Activated CD8-positive, alpha-beta memory T cell treated with anti-CD3 and anti-CD28 coated beads for 4 hours (primary cell): Measurements from ENCODE around the gene PDE4B.
"Not testable (repeated sequence)": the region's sequence is repeated elsewhere in the genome, so short reads cannot be mapped to it uniquely, and the experiment has no call there.

Experiments
- DNase-seq, 2 donors: peaks; one replicate each; pipeline ENCODE4 v3.0.0-alpha.2; 2020; ENCODE audit warnings: low read depth in 2 of 2

Gene PDE4B

GRCh38 chr1:66134004-66134403 is 341.3 kb downstream of the PDE4B start:
- no peak for DNase-seq

GRCh38 chr1:66135161-66135560 is 342.5 kb downstream of the PDE4B start:
- no peak for DNase-seq

DNA sequence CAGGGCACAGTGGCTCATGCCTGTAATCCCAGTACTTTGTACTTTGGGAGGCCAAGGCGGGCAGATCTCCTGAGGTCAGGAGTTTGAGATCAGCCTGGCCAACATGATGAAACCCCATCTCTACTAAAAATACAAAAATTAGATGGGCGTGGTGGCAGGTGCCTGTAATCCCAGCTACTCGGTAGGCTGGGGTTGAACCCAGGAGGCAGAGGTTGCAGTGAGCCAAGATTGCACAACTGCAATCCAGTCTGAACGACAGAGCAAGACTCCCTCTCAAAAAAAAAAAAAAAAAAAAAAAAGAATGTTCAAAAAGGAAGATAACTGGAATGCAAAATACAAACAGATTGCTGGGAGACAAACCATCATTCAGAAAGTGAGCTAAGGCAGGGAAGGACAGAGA is 343.7 kb downstream of the PDE4B start:
- not testable (repeated sequence) for DNase-seq

GRCh38 chr1:66137235-66137634 is 344.5 kb downstream of the PDE4B start:
- no peak for DNase-seq

DNA sequence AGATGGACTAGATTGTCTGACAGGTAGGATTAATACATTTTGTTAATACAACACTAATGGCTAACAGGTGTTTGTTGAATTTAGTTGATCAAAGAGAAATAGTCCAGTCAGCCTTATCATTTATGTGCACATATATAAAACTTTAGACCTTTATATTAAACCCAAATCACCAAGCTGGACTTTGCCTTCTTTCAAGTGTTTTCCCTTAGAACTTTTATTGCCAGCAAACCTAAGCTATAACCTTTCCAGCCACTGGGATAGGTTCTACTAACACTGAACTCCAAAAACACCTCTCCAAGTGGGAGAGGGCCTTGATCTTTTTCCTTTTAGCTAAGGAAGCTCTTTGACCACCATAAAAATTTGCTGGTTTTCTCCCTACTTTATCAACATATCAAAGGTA is 345.9 kb downstream of the PDE4B start:
- DNase-seq = no peak

- no peak for DNase-seq
Observed at GRCh38 chr1:66140072-66140471, 347.4 kb downstream of the PDE4B start.

GRCh38 chr1:66143651-66144050 is 351.0 kb downstream of the PDE4B start:
- no peak for DNase-seq

DNA sequence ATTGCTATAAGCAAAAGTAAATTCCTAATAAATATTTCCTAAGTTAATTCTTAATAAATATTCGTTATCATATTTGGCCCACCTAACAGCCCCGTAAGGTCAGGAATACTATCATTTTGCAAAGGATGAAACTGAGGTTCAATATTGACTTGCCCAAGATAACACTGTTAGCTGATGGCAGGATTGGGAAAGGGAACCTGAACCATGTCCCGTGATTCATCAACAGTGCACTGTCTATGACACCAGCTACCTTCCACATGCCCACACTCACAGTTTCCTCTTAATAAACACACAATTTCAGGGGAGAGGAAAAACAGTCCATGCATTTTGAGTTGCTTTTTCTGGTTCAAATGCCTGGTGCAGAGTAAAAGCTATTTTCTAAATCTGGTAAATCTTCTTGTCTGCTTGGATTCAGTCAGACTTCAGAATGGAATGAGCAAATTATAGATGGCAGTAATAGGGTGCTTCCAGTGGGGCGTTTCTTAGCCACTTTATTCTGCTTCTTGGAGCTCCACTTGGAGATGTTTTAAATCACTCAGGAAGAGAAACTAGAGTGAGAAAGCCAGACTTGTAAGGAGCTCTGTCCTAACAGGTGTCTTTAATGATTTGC is 354.6 kb downstream of the PDE4B start:
- DNase-seq = no peak

DNA sequence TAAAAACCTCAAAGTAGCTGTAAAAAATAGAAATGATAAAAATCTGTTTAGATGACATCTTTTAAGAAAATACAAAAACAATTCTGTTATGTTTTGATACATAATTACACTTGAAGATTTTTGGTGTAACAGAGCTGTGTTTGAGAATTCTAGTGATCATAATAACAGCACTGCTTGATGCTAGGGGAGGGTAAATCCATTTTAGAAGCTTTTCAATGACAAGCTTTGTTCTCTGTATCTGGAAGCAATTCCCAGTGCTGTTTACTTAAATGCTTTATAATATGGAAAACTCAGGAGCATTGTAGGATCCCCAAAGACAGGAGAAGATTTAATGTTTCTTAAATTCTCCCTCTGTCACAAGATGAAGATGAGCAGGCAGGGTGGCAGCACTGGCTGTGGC is 359.3 kb downstream of the PDE4B start:
- DNase-seq = no peak

DNA sequence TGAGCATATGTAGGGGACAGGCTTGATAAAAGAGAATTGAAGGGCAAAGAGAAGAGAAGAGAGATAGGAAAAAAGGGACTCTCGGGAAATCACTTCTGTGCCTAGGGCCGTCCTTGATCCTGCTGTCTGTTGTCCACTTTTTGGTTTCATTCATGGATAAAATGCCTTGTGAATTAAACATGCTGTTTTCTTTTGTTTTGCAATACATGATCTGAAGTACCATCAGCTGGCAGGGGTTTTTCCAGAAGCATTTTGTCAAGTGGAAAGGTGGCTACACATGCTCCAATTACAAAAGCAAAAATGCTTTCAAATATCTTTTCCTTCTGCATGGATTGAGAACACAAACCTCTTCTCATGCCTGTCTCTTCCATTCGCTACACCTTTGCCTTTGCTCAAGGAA is 361.7 kb downstream of the PDE4B start:
- DNase-seq = no peak

GRCh38 chr1:66156144-66156543 is 363.4 kb downstream of the PDE4B start:
- no peak for DNase-seq

DNA sequence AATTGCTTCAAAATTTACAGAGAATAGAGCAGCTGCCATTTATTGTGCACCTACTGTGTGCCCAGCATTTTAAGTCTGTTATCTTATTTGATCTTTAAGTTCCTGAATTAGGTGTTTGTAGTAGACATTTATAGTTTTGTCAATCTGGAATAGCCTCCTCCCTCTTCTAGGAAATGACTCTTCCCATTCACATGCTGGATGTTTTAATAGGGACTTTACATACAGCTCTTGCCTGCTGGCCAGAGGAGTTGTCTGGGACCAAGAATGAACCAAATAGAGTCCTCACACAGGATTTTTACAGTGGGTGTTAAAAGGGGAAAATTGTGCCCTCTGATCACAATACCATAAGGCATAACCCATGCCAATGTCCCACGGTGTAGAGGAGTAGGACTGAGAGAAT is 367.1 kb downstream of the PDE4B start:
- DNase-seq = no peak

DNA sequence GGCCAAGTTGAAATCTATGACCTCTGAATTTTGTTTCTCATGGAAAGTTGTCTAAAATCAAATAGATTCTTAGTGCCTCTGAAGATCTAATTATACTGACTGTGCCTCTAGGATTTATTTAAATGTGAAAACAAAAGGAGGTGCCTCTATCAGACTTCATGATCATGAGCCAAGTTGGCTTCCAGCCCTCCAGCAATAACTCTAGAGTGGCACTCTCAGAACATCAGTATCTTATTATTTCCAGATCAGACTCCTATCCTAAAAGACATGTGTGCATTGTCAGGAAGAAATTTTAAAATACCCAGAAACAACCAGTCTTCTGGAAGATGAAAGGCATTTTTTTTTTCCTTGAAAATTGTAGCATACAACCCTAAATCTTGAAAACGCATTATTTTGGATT is 368.0 kb downstream of the PDE4B start:
- no peak for DNase-seq

- no peak for DNase-seq
Observed at GRCh38 chr1:66166753-66167152, 374.1 kb downstream of the PDE4B start.

GRCh38 chr1:66167267-66167666 is 374.6 kb downstream of the PDE4B start:
- DNase-seq = no peak

DNA sequence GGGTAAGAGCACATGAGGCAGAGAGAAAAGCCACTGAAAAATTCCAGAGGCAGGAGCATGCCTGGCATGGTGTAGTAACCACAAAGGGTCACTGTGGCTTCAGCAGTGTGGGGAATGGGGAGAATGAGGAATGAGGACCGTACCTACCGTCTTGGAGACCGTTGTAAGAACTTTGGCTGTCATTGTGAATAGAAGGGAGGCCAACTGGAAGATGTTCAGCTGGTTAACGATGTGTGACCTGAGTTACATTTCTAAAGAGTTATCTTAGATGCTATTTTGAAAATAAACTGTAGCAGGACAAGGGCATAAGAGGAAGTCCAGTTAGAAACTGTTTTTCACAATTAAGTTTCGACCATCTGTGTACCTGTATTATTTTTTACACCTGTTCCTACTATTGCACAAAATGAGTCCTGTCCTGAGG is 375.8 kb downstream of the PDE4B start:
- DNase-seq = no peak

- no peak for DNase-seq
Observed at GRCh38 chr1:66168948-66169671, 376.4 kb downstream of the PDE4B start.

DNA sequence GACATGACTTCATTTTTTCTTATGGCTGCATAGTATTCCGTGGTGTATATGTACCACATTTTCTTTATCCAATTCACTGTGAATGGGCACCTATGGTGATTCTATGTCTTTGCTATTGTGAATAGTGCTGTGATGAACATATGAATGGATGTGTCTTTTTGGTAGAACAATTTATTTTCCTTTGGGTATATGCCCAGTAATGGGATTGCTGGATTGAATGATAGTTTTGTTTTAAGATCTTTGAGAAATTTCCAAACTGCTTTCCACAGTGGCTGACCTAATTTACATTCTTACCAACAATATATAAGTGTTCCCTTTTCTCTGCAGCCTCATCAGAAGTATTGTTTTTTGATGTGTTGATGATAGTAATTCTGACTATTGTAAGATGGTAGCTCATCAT is 379.6 kb downstream of the PDE4B start:
- no peak for DNase-seq

DNA sequence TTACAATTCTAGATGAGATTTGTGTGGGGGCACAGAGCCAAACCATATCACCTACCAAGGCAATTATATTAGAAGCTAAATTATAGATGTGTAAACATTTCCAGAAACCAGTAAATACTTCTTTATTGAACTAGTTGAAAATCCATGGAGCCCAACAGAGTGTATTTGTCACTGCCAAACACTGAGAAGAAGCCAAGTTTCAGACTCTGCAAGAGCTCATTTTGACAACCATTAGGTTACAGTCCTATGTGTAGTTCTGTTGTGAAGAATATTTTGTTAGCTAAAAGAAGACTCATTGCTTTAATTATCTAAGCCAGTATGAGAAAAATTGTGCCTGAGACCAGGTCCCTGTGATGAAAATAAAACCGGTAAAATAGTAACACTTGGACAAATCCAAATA is 382.4 kb downstream of the PDE4B start:
- no peak for DNase-seq

DNA sequence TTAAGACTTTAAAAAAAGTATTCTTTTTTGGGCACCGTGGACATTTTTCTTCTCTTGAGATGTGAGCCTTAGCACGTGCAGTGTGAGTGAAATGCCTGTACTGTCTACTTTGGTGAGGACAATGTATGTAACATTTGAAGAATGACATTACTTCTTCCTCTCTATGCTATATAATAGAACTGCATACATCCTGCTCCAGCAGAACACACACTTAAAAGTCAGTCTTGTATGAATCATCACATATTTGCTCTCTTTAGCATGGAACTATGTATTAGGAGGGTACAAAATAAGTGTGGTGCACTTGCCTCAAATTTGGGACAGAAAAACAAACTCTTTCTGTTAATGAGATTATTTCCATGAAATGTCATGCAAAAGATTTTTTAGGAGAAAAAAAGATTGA is 382.9 kb downstream of the PDE4B start:
- no peak for DNase-seq

DNA sequence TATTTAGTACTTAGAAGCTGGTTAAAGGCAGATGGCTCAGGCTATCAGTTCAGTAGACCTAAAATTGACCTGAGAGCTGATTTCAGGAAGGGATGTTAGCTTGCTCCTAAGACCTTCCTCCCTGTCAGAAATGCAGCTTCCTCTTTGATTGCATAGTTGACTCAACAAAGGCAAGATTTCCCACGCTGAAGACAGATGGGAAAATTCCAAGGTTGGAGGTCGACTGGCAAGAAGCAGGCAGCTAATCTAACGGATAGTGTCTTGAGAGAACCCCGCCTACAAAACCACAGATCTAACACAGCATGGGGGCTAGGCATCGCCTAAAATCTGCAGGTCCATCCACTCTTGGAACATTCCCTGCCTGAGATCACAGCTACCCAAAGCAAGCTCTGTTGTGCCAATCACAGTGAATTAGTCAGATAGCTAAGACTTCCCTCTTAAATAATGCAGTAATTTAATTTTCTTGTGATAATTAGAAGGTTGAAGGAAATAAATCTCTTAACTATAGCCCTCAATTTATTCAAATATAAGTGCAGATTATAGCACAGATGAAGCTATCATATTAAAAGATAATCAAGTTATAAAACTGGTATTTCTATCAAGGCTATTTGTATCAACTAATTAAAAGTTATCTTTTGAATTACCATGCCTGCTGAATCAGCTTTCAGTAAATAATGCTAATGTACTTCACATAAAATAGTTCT is 383.5 kb downstream of the PDE4B start:
- no peak for DNase-seq

DNA sequence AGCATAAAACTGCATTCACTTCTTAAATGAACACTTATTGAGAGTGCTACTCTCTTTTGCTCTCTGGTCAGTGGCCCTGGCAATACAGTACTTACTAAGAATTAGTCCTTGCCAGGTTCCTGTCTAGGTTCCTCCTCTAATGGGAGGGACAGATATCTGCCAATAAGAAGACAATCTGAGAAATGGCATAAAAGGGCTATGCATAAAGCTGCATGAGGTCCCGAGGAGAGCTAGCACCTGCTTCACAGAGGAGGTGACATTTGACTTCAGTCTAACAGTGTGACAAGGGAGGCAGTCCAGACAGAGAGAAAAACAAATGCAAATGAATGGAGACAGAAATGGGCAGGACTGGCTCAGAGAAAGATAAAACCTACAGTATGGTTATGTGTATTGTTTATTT is 384.1 kb downstream of the PDE4B start:
- no peak for DNase-seq

DNA sequence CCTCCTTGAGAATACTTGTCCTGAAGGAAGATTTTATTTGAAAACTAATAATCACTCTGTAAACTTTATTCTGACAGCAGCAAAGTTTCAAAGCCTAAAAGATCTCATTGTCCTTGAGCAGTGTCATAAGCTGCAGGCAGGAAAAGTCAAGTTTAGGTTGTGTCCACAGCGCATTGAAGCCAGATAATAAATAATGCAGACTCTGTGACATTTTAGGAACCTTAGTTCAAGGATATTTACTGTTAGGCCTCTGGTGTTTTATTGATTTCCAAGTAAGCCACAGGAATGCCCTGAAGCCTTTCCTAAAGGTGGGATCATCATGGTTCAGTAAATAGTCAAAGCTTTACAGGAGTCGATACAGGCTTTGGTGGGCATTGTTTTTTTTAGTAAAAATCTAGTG is 384.8 kb downstream of the PDE4B start:
- no peak for DNase-seq
